ENCODE data around the gene EPHA1.

EPHA1 gene

GRCh38 chr7:143390104-143390772, 18.4 kb downstream of the EPHA1 start:
- no peak for TF ChIP-seq CTCF (IDR thresholded peaks at IDR 0.05; ENCODE audit: low read depth, low read length)
- H3K27me3 ChIP-seq, result no peaks in the 10 kb centered on the region
- peaks cover 33% of the 10 kb centered on the region for H3K36me3 ChIP-seq
- H3K9me3 ChIP-seq, result no peaks in the 10 kb centered on the region
- no peak overlapping the region for H3K4me3 ChIP-seq (ENCODE audit: low read depth, low read length)
- DNase-seq, result no peak
- H3K4me1 ChIP-seq, result peaks cover 6% of the 10 kb centered on the region; the same call in 1 of the 2 replicates

GRCh38 chr7:143389316-143390103, 19.1 kb downstream of the EPHA1 start:
- Histone ChIP-seq H3K27me3 (no peaks in the 10 kb centered on the region), H3K4me3 (ENCODE audit: low read depth, low read length) (no peak overlapping the region), H3K36me3 (peaks cover 33% of the 10 kb centered on the region), H3K9me3 (no peaks in the 10 kb centered on the region), H3K4me1 (peaks cover 6% of the 10 kb centered on the region; the same call in 1 of the 2 replicates)
- DNase-seq, result no peak
- no peak for TF ChIP-seq CTCF (IDR thresholded peaks at IDR 0.05; ENCODE audit: low read depth, low read length)

- H3K4me1 ChIP-seq, result peaks cover 6% of the 10 kb centered on the region; the same call in 1 of the 2 replicates
- no peak for TF ChIP-seq CTCF (IDR thresholded peaks at IDR 0.05; ENCODE audit: low read depth, low read length)
- H3K36me3 ChIP-seq, result peaks cover 35% of the 10 kb centered on the region
- no peak for DNase-seq
- no peaks in the 10 kb centered on the region for H3K9me3 ChIP-seq
- no peak overlapping the region for H3K4me3 ChIP-seq (ENCODE audit: low read depth, low read length)
- H3K27me3 ChIP-seq, result no peaks in the 10 kb centered on the region
Measured at GRCh38 chr7:143388491-143389101, 20.1 kb downstream of the EPHA1 start.

- no peaks in the 10 kb centered on the region for H3K27me3 ChIP-seq
- no peaks in the 10 kb centered on the region for H3K9me3 ChIP-seq
- TF ChIP-seq CTCF (IDR thresholded peaks at IDR 0.05; ENCODE audit: low read depth, low read length), result no peak
- H3K4me3 ChIP-seq (ENCODE audit: low read depth, low read length), result no peak overlapping the region
- peaks cover 38% of the 10 kb centered on the region for H3K36me3 ChIP-seq
- DNase-seq, result no peak
- peaks cover 1% of the 10 kb centered on the region; the same call in 1 of the 2 replicates for H3K4me1 ChIP-seq
Measured at GRCh38 chr7:143388051-143388450, 20.6 kb downstream of the EPHA1 start.

GRCh38 chr7:143387156-143387975, 21.3 kb downstream of the EPHA1 start:
- Histone ChIP-seq H3K27me3 (no peaks in the 10 kb centered on the region), H3K9me3 (no peaks in the 10 kb centered on the region)
- no peak for DNase-seq

More at GRCh38 chr7:143387156-143387975, 21.3 kb downstream of the EPHA1 start:
- H3K4me1 ChIP-seq, result no peaks in the 10 kb centered on the region; the same call in none of the 2 replicates
- peak; percentile 18; the same call in 1 of the 2 replicates for TF ChIP-seq CTCF (IDR thresholded peaks at IDR 0.05; ENCODE audit: low read depth, low read length)
- H3K4me3 ChIP-seq (ENCODE audit: low read depth, low read length), result no peak overlapping the region
- peaks cover 43% of the 10 kb centered on the region for H3K36me3 ChIP-seq
